Measurements from ENCODE around the gene DCST2. TPM values are rescaled to one million over a fixed set of nuclear protein-coding genes. Genes with fewer than 3 reads are reported as not detected.

Gene DCST2
- total RNA-seq, 1 experiment from 2014 or later: 0.18 TPM

DNA sequence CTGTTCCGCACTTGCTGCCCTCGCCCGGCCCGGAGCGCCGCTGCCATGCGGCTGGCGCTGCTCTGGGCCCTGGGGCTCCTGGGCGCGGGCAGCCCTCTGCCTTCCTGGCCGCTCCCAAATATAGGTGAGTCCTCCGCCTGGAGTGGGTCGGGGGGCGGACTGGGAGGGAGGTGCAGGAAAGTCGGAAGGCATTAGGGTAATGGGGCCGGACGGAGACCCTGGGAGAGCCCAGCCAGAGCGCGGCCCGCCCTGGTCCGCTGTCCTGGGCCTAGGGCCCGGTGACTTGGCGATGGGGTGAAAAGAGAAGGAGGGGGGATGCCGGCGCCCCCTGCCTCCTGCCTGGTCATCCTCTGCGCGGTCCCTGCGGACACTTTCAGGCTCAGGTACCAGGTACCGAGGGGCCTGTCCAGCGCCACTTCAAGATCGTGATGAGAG is 17.8 kb upstream of the DCST2 start:
- intact Hi-C loops (cut with micrococcal nuclease): loop anchor here (2.0 to 5.0 kb wide), 2 partner anchors 34 to 49 kb away; partner anchors contain the start of gene ZBTB7B
- TSS peak; percentile 61 for BruUV-seq (replicated peaks)
- H3K27ac ChIP-seq (ENCODE audit: low read length): peak overlapping the region; percentile 67
- H3K79me2 ChIP-seq (ENCODE audit: low read length): peaks cover 35% of the 10 kb centered on the region
- H4K20me1 ChIP-seq (ENCODE audit: low read length): peaks cover 3% of the 10 kb centered on the region; the same call in 1 of the 2 replicates
- H3K9me3 ChIP-seq (ENCODE audit: low read length): no peaks in the 10 kb centered on the region
- TF ChIP-seq EZH2phosphoT487 (IDR thresholded peaks at IDR 0.05; ENCODE audit: borderline replicate concordance, low read length): no peak
- TF ChIP-seq, protein P1, sequence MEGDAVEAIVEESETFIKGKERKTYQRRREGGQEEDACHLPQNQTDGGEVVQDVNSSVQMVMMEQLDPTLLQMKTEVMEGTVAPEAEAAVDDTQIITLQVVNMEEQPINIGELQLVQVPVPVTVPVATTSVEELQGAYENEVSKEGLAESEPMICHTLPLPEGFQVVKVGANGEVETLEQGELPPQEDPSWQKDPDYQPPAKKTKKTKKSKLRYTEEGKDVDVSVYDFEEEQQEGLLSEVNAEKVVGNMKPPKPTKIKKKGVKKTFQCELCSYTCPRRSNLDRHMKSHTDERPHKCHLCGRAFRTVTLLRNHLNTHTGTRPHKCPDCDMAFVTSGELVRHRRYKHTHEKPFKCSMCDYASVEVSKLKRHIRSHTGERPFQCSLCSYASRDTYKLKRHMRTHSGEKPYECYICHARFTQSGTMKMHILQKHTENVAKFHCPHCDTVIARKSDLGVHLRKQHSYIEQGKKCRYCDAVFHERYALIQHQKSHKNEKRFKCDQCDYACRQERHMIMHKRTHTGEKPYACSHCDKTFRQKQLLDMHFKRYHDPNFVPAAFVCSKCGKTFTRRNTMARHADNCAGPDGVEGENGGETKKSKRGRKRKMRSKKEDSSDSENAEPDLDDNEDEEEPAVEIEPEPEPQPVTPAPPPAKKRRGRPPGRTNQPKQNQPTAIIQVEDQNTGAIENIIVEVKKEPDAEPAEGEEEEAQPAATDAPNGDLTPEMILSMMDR (conservative IDR thresholded peaks at IDR 0.05; ENCODE audit: low read depth, low read length): no peak
- TF ChIP-seq EZH2 (IDR thresholded peaks at IDR 0.05; ENCODE audit: low read length, unreplicated experiment): no peak
- peak overlapping the region; percentile 95 for H3K4me3 ChIP-seq (ENCODE audit: low read length)
- H3K9ac ChIP-seq (ENCODE audit: low read length): peak overlapping the region; percentile 87
- no peaks in the 10 kb centered on the region for H3K27me3 ChIP-seq (ENCODE audit: low read length)
- ChIA-PET CTCF (interaction anchor here (0.6 to 3.4 kb wide), 11 partner anchors 13 to 722 kb away, joined by 3 to 41 read pairs (median 4); partner anchors contain the start of gene KRTCAP2), POLR2A (ENCODE audit: unreplicated experiment) (interaction anchor here (0.5 to 1.1 kb wide), 4 partner anchors 23 to 78 kb away, joined by 3 to 14 read pairs (median 9); no protein-coding TSS in a partner anchor)
- H3K4me1 ChIP-seq (ENCODE audit: insufficient read depth, low read length): peaks cover 33% of the 10 kb centered on the region
- peak overlapping the region; percentile 99 for H3K4me2 ChIP-seq (ENCODE audit: low read length)
- no peak for DNase-seq
- peak; percentile 0 for ATAC-seq
- H3K36me3 ChIP-seq (ENCODE audit: low read depth, low read length): peaks cover 25% of the 10 kb centered on the region
- no peaks in the 10 kb centered on the region for H3K9me2 ChIP-seq (replicated peaks; ENCODE audit: low read length)
- peak overlapping the region; percentile 81 for H2AFZ ChIP-seq (ENCODE audit: low read length)
- peaks cover 8% of the 10 kb centered on the region for H3F3A ChIP-seq (ENCODE audit: low read length, unreplicated experiment)

DNA sequence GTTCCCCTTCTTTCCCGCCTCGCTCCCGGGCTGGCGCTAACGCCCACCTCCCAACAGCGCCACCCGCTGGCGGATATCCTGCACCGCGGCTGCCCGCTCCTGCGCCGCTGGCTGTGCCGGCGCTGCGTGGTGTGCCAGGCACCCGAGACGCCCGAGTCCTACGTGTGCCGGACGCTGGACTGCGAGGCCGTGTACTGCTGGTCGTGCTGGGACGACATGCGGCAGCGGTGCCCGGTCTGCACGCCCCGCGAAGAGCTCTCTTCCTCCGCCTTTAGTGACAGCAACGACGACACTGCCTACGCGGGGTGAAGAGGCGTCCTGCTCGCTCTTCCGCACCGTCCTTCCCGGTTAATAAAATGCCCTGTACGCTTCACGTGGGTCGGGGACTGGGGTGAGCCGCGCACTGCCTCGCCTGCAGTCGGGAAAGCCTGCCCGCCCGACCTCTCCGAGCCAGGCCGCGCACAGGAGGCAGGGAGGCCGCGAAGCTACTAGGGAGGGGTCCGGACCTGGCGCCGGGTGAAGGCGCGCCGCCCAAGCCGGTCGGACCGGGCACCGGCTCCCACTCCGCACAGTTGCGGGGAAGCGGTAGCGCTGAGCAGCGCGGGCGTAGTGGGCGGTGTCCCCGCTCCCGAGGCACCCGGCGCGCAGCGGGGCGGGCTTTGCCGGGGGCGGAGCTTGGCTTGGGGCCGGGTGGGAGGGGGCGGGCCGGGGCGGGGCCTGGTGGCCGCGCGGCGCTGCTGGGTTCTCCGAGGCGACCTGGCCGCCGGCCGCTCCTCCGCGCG is 17.2 kb upstream of the DCST2 start, which contains the start of gene ADAM15:
TSS of gene ADAM15 (plus strand) at position 757 of the 782 bp plus-strand sequence. CDS start 71 bp downstream, outside the sequence.
- DNase-seq: peak; percentile 93
- ChIA-PET CTCF (interaction anchor here (0.6 to 3.4 kb wide), 13 partner anchors 12 to 1084 kb away, joined by 3 to 41 read pairs (median 4); partner anchors contain the start of gene KRTCAP2), POLR2A (ENCODE audit: unreplicated experiment) (interaction anchor here (0.5 to 1.1 kb wide), 4 partner anchors 23 to 77 kb away, joined by 3 to 14 read pairs (median 9); no protein-coding TSS in a partner anchor)
- no TSS peak for BruUV-seq (replicated peaks)
- Histone ChIP-seq H3K9me3 (ENCODE audit: low read length) (no peaks in the 10 kb centered on the region), H3K36me3 (ENCODE audit: low read depth, low read length) (peaks cover 19% of the 10 kb centered on the region; the same call in 1 of the 2 replicates), H3K9ac (ENCODE audit: low read length) (peak within 1 kb of the TSS; percentile 87), H3K4me3 (ENCODE audit: low read length) (peak within 1 kb of the TSS; percentile 95), H3K9me2 (replicated peaks; ENCODE audit: low read length) (no peaks in the 10 kb centered on the region), H2AFZ (ENCODE audit: low read length) (peak within 1 kb of the TSS; percentile 90), H3K79me2 (ENCODE audit: low read length) (peaks cover 35% of the 10 kb centered on the region), H3F3A (ENCODE audit: low read length, unreplicated experiment) (peaks cover 8% of the 10 kb centered on the region), H3K4me1 (ENCODE audit: insufficient read depth, low read length) (peaks cover 36% of the 10 kb centered on the region), H3K27ac (ENCODE audit: low read length) (peak within 1 kb of the TSS; percentile 67), H3K27me3 (ENCODE audit: low read length) (no peaks in the 10 kb centered on the region), H3K4me2 (ENCODE audit: low read length) (peak within 1 kb of the TSS; percentile 100), H4K20me1 (ENCODE audit: low read length) (peaks cover 3% of the 10 kb centered on the region; the same call in 1 of the 2 replicates)
- peak; percentile 56 for ATAC-seq
- intact Hi-C loops (cut with micrococcal nuclease): loop anchor here (2.0 to 5.0 kb wide), 2 partner anchors 33 to 48 kb away; partner anchors contain the start of gene ZBTB7B
- no peak; the same call in 1 of the 2 replicates for TF ChIP-seq EZH2phosphoT487 (IDR thresholded peaks at IDR 0.05; ENCODE audit: borderline replicate concordance, low read length)
- TF ChIP-seq, protein P1 (conservative IDR thresholded peaks at IDR 0.05; ENCODE audit: low read depth, low read length): peak; percentile 97

Measured in PC-3 (cell line).